Panc1 (cell line): ENCODE measurements around the gene KMT5C.

ENCODE experiments used
- CTCF ChIP-seq: fragments of 450-650 bp; IDR thresholded peaks from 2 replicates; pipeline ENCODE4 v1.5.1; 2017; ENCODE audit warnings: mild to moderate bottlenecking
- POLR2AphosphoS5 ChIP-seq: IDR thresholded peaks from 2 replicates; pipeline ENCODE4 v1.6.1; 2012; ENCODE audit warnings: mild to moderate bottlenecking, low read depth, low read length, moderate library complexity
- TF ChIP-seq, protein P1 (sequence below), 2 experiments: IDR thresholded peaks; 2 replicates each; pipeline ENCODE4 v1.6.1; 2011 to 2012; ENCODE audit warnings: low read depth in 2 of 2, control low read depth in 1 of 2, low read length in 1 of 2, mild to moderate bottlenecking in 1 of 2, moderate library complexity in 1 of 2; ENCODE audit not compliant: insufficient read depth in 1 of 2

- TF ChIP-seq CTCF (no peak), POLR2AphosphoS5 (no peak)
- TF ChIP-seq, protein P1, sequence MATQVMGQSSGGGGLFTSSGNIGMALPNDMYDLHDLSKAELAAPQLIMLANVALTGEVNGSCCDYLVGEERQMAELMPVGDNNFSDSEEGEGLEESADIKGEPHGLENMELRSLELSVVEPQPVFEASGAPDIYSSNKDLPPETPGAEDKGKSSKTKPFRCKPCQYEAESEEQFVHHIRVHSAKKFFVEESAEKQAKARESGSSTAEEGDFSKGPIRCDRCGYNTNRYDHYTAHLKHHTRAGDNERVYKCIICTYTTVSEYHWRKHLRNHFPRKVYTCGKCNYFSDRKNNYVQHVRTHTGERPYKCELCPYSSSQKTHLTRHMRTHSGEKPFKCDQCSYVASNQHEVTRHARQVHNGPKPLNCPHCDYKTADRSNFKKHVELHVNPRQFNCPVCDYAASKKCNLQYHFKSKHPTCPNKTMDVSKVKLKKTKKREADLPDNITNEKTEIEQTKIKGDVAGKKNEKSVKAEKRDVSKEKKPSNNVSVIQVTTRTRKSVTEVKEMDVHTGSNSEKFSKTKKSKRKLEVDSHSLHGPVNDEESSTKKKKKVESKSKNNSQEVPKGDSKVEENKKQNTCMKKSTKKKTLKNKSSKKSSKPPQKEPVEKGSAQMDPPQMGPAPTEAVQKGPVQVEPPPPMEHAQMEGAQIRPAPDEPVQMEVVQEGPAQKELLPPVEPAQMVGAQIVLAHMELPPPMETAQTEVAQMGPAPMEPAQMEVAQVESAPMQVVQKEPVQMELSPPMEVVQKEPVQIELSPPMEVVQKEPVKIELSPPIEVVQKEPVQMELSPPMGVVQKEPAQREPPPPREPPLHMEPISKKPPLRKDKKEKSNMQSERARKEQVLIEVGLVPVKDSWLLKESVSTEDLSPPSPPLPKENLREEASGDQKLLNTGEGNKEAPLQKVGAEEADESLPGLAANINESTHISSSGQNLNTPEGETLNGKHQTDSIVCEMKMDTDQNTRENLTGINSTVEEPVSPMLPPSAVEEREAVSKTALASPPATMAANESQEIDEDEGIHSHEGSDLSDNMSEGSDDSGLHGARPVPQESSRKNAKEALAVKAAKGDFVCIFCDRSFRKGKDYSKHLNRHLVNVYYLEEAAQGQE (IDR thresholded peaks at IDR 0.05; ENCODE audit: insufficient read depth in 1 of 2, low read depth in 2 of 2, low read length in 1 of 2), result no peak
Measured at GRCh38 chr19:55377356-55378131, 37.9 kb downstream of the KMT5C start.
